GM10847 (cell line): ENCODE results near the gene PARK7.

Source experiments
- POLR2A ChIP-seq: IDR thresholded peaks from 2 replicates; pipeline ENCODE4 v1.6.1; 2011; ENCODE audit not compliant: insufficient read length; ENCODE audit errors: extremely low read depth

The PARK7 gene

GRCh38 chr1:7993593-7994479 lies 32.3 kb downstream of the PARK7 start:
- TF ChIP-seq POLR2A: no peak

GRCh38 chr1:7994827-7995226 lies 33.3 kb downstream of the PARK7 start:
- TF ChIP-seq POLR2A: no peak

GRCh38 chr1:7995437-7995836 lies 33.9 kb downstream of the PARK7 start:
- TF ChIP-seq POLR2A: no peak

DNA sequence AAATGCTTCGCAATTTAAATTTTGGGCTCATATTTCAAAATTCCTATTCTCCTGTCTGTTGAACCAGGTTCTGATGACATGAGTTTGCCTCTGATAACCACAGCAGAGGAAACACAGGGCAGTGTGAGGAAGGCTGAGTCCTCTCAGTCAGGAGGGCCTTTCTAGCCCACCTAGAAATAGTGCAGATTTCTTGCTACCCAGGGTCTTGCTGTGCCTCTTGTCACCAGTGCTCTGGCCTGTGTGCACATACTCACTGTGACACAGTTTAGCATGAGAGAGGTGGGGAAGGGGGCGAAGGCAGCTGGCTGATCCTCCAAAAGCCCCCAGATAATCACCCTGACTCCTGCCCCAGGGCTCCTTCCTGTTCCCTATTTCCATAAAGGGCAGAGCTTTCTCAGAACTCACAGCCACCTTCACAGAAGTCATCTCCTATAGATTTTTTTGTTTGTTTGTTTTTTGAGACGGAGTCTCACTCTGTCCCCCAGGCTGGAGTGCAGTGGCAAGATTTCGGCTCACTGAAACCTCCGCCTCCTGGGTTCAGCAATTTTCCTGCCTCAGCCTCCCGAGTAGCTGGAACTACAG lies 40.9 kb downstream of the PARK7 start:
- TF ChIP-seq POLR2A: no peak

- TF ChIP-seq POLR2A: no peak
These were observed 41.4 kb downstream of the PARK7 start for GRCh38 chr1:8002921-8003320.

DNA sequence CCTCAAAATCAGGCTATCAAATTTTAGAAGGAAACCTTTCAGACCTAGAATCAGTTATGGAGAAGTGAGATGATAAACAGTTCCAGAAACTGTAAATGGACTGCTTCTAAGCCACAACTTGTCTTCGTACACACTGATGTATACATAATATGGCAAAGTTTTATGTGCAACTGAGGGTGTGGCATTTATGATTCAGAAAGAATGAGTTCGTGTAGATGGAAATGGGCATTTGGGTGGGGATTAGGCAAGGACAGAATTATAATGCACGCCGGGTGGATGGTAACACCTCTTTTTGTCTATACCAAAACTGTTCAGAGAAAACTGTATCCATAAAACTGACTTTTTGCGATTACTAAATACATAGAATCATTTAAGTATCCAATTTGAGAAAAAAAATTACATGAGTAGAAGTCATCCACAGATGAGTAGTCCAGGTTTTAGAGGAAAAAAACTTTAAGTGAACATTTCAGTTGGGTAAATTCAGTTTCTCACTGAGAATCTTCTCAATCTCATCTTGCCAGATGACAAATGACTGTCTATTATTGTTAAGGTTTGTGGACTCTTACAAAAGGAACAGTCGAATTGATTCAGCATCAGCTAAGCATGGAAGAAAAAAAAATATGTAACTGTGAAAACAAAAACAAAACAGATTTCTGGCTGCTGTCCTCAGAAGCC lies 42.1 kb downstream of the PARK7 start:
- TF ChIP-seq POLR2A: no peak

- no peak for TF ChIP-seq POLR2A
These were observed 42.7 kb downstream of the PARK7 start for GRCh38 chr1:8004113-8004802.

DNA sequence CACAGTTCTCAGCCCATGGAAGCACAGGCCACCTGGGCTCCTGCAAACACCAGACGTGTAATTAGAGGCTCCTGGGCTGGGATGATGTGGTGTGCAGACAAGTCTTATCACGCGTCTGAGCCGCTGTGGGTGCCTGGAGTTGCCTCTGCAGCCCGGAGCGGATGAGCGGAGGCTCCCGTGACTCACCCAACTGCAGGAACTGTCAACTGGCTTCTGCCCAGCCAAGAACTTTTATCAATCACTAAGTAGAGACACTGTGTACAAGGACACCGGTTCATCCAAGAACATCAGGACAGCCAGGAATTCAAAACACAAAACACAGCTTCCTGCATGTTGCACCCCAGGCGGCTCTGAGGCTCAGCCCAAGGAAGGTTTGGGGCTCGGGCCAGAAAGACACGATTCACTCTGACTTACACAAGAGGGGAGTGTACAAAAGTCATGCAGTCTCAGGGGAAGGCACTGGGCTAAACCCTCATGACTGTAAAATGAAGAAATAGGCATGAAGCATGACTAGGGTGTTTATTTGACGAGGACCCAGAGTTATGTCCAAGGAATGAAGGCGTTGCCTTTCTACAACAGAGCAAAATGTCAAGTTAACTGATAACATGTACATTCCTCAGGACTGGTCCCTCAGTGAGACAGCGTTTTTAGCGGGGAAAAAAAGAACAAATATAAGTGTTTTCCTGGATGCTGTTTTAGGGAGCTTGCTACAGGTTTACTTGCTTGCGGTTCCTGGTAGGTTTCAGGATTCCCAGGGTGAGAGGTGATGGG lies 43.5 kb downstream of the PARK7 start:
- no peak for TF ChIP-seq POLR2A

- no peak for TF ChIP-seq POLR2A
These were observed 44.8 kb downstream of the PARK7 start for GRCh38 chr1:8006037-8006963.

GRCh38 chr1:8009043-8010002 lies 47.8 kb downstream of the PARK7 start:
- no peak for TF ChIP-seq POLR2A

- TF ChIP-seq POLR2A: no peak
These were observed 48.7 kb downstream of the PARK7 start for GRCh38 chr1:8010080-8010664.

DNA sequence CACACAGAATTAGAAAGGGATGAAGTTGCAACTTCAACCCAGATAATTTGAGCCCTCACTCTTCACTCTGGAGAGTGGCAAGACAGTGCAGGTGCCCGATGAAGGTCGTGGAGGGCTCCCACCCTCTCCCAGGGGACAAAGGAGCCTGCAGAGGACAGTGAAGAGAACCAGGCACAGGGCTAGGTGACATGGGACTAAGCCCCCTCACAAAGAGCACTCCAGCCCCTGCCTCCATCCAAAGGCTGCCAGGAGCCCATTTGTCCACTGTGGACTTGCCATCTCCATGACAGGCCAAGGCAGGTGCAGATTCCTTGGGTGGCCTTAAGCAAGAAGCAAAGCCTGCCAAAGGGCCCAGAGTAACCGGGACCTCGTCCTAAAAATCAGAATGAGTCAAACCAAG lies 49.5 kb downstream of the PARK7 start:
- no peak for TF ChIP-seq POLR2A
